HL-60 (cell line): ENCODE data around the gene TRIM44.

Experiments
- DNase-seq, 2 experiments: peaks; one replicate each; pipeline ENCODE4 v3.0.0-alpha.2; 2010 to 2020; ENCODE audit warnings: low read depth in 1 of 2, low spot score in 1 of 2
- H3K27ac ChIP-seq: fragments of 250-450 bp; sonication (Bioruptor Pico); replicated peaks from 2 replicates; pipeline ENCODE4 v1.5.1; 2020; ENCODE audit warnings: mild to moderate bottlenecking, moderate library complexity
- H3K27me3 ChIP-seq: fragments of 250-450 bp; sonication (Bioruptor Pico); 2 replicates; pipeline ENCODE4 v1.5.1; 2021; ENCODE audit warnings: mild to moderate bottlenecking, moderate library complexity; ENCODE audit not compliant: insufficient read depth, poor library complexity, severe bottlenecking
- H3K4me3 ChIP-seq: replicated peaks from 2 replicates; pipeline ENCODE4 v1.5.1; 2011; ENCODE audit warnings: mild to moderate bottlenecking, control low read depth, low read length; ENCODE audit not compliant: insufficient read depth
- GABPA ChIP-seq: IDR thresholded peaks from 2 replicates; pipeline ENCODE4 v1.6.1; 2012; ENCODE audit warnings: low read depth
- POLR2AphosphoS5 ChIP-seq: IDR thresholded peaks from 2 replicates; pipeline ENCODE4 v1.6.1; 2012; ENCODE audit warnings: low read depth
- SPI1 ChIP-seq: IDR thresholded peaks from 2 replicates; pipeline ENCODE4 v1.6.1; 2012; ENCODE audit warnings: low read depth, mild to moderate bottlenecking, borderline replicate concordance
- TF ChIP-seq, protein P1 (sequence below): IDR thresholded peaks from 2 replicates; pipeline ENCODE4 v1.6.1; 2012; ENCODE audit warnings: low read depth; ENCODE audit not compliant: insufficient replicate concordance
- TF ChIP-seq, protein P2 (sequence below): IDR thresholded peaks from one replicate; pipeline ENCODE4 v1.5.1; 2011; ENCODE audit warnings: low read length, control low read depth, inconsistent platforms; ENCODE audit not compliant: insufficient read depth

Gene TRIM44

DNA sequence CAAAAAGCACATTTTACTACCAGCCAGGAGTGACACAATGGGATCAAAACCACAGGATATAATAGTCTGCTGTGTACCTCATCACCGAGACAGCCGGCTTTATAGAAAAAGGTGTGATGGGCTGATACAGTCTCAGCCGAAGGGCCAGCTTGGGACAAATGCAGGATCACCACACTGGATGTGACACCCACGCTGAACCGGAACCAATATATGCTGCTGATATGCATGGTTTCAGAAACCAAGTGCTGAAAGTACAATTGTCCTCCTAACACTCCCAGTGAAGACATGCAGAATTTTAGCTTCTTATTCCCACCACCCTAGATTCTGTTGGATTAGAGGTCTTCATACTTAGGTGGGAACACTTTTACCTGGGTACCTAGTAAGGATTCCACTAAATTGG is 184.3 kb downstream of the TRIM44 start:
- TF ChIP-seq, protein P1, sequence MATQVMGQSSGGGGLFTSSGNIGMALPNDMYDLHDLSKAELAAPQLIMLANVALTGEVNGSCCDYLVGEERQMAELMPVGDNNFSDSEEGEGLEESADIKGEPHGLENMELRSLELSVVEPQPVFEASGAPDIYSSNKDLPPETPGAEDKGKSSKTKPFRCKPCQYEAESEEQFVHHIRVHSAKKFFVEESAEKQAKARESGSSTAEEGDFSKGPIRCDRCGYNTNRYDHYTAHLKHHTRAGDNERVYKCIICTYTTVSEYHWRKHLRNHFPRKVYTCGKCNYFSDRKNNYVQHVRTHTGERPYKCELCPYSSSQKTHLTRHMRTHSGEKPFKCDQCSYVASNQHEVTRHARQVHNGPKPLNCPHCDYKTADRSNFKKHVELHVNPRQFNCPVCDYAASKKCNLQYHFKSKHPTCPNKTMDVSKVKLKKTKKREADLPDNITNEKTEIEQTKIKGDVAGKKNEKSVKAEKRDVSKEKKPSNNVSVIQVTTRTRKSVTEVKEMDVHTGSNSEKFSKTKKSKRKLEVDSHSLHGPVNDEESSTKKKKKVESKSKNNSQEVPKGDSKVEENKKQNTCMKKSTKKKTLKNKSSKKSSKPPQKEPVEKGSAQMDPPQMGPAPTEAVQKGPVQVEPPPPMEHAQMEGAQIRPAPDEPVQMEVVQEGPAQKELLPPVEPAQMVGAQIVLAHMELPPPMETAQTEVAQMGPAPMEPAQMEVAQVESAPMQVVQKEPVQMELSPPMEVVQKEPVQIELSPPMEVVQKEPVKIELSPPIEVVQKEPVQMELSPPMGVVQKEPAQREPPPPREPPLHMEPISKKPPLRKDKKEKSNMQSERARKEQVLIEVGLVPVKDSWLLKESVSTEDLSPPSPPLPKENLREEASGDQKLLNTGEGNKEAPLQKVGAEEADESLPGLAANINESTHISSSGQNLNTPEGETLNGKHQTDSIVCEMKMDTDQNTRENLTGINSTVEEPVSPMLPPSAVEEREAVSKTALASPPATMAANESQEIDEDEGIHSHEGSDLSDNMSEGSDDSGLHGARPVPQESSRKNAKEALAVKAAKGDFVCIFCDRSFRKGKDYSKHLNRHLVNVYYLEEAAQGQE, result no peak
- TF ChIP-seq, protein P2, sequence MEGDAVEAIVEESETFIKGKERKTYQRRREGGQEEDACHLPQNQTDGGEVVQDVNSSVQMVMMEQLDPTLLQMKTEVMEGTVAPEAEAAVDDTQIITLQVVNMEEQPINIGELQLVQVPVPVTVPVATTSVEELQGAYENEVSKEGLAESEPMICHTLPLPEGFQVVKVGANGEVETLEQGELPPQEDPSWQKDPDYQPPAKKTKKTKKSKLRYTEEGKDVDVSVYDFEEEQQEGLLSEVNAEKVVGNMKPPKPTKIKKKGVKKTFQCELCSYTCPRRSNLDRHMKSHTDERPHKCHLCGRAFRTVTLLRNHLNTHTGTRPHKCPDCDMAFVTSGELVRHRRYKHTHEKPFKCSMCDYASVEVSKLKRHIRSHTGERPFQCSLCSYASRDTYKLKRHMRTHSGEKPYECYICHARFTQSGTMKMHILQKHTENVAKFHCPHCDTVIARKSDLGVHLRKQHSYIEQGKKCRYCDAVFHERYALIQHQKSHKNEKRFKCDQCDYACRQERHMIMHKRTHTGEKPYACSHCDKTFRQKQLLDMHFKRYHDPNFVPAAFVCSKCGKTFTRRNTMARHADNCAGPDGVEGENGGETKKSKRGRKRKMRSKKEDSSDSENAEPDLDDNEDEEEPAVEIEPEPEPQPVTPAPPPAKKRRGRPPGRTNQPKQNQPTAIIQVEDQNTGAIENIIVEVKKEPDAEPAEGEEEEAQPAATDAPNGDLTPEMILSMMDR, result no peak
- TF ChIP-seq POLR2AphosphoS5, result no peak
- TF ChIP-seq SPI1, result no peak
- TF ChIP-seq GABPA, result no peak
- DNase-seq, result no peak
- no peak overlapping the region for H3K4me3 ChIP-seq
- no peaks in the 10 kb centered on the region for H3K27me3 ChIP-seq
- no peak overlapping the region for H3K27ac ChIP-seq

DNA sequence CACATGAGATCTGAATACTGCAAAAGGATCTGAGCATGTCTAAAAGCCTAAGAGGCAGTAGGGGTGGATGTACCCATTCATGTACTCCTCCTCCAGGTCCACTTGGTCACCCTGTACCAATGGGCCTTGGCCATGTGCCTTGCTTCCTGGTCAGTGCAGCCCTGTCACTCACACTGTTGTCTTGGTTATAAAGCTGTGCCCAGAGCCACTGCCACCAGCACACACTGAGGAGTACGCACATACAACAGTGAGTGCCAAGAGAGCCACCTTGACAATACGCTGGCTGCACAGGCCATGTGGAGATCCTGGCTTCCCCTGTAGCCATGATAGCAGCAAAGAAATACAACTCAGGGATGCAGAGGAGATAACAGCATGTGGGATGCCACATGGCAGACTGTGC is 184.9 kb downstream of the TRIM44 start:
- no peak for TF ChIP-seq SPI1
- Histone ChIP-seq H3K27ac (no peak overlapping the region), H3K4me3 (no peak overlapping the region), H3K27me3 (no peaks in the 10 kb centered on the region)
- DNase-seq, result no peak

DNA sequence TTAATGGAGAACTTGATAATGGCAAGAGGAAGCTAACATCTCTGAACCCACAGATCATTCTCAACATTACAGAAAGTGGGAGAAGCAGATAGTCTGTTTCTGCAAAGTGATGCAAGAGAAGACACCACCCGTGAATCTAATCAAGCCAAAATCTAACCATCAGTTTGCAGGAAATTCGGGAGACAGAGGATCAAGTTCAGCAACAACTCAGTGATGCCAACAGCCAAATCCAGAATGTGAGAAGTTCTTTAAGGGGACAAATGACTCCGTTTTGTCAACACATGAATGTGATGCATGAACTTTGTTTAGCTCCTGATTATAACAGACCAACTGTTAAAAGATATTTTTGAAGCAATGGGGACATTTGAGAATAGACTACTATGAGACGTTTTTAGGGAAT is 186.0 kb downstream of the TRIM44 start:
- no peaks in the 10 kb centered on the region for H3K27me3 ChIP-seq
- no peak overlapping the region for H3K27ac ChIP-seq
- no peak for TF ChIP-seq POLR2AphosphoS5
- TF ChIP-seq, protein P2, result no peak
- TF ChIP-seq, protein P1, result no peak
- TF ChIP-seq GABPA, result no peak
- TF ChIP-seq SPI1, result no peak
- DNase-seq, result no peak
- no peak overlapping the region for H3K4me3 ChIP-seq

DNA sequence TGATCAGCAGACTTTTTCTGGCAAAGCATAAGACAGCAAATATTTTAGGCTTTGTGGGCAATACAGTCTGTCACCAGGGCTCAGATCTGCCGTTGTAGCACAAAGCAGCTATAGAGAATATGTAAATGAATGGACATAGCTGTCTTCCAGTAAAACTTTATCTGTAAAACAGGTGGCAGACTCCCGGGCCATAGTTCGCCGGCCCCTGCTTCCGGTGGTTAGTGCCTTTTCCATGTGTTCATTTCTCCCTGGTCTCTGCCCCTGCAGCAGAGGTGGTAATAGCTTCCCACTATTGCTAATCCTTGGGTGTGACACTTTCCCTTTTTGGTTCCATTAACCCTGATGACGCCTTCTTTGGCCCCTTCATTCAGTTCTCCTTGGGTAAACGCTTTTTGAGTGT is 187.6 kb downstream of the TRIM44 start:
- Histone ChIP-seq H3K4me3 (no peak overlapping the region), H3K27ac (no peak overlapping the region), H3K27me3 (no peaks in the 10 kb centered on the region)
- no peak for DNase-seq
- TF ChIP-seq, protein P2, result no peak
- TF ChIP-seq SPI1, result no peak
- no peak for TF ChIP-seq POLR2AphosphoS5
